ENCODE data around the gene SLC35E1.

Gene SLC35E1

GRCh38 chr19:16572332-16573211, at the start of gene SLC35E1:
TSS of gene SLC35E1 (minus strand) at chr19:16572415. CDS start at chr19:16572364, 51 bp downstream.
- DNase-seq, result peak; percentile 93 to 94

- no peak for DNase-seq
Measured at GRCh38 chr19:16621165-16621800, 49.1 kb upstream of the SLC35E1 start.

DNA sequence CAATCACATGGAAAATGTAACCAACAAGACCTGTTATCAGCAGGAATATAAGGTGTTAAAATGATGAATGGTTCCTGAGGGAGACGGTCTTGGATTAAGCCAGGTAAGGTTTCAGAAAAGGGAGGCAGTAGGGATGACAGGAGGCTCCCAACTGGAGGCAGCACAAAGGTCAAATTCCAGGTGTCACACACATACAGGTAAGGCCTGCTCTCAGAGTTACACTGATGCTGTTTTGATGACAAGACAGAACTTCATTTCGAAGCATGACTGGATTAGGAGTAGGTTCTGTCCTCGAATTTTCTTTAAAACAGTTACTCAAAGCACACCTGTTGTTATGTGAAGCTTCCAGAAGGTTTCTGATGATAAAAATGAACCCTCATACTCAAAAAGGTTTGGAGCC, 48.4 kb upstream of the SLC35E1 start:
- DNase-seq, result no peak

DNA sequence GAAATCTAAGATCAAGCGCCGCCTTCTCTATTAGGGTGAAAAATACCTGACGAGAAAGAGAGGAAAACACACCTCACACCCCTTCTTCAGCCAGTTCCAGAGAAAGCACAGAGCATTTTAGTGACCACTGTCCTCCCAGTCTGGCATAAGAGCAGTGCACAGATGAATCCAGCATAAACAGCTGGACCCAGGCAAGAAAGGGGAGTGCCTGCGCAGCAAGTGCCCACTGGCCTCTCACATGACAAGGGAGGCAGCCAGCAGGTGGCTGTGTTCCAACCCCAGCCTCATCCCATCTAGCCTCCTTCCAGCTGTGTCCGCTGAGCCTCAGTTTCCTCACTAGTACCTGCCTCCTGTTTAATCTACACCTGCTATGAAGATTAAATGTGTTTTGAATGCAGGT, 47.8 kb upstream of the SLC35E1 start:
- no peak for DNase-seq

DNA sequence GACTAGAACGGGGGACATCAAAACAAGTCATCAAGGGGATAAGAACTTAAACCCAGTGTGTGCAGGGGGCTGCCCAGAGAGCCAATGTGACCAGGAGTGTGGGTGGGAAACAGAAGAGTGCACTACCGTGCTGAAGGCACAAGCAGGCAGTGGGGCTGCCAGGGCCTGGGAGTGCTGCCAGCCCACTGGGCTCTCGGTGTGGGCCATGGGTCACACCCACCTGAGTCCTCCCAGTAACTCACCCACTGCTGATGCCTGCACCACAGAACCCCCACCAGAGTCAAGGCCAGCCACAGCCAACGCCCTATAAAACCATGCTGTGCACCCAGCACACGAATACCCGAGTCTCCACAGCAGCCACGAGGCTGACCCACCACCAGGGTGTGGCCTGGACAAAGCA, 47.2 kb upstream of the SLC35E1 start:
- no peak for DNase-seq

DNA sequence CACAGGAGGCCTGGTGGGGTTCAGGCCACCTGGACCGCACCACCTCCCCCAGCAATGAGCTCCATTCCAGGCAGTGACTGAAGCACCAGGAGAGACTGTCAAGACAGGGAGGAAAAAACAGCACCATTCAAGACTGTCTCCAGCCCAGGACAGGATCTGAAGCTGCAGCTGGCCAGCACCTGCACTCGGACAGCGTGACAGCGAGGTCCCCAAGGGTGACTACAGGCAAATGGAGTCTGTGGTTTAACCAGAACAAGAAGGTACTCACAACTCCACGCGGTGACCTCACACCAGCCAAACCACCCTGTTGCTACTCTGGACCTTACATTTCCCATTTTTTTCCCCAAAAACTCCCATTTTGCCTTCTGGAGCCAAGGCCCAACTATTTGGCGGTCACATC, 46.0 kb upstream of the SLC35E1 start:
- no peak for DNase-seq

GRCh38 chr19:16615808-16616207, 43.6 kb upstream of the SLC35E1 start:
- no peak for DNase-seq

DNA sequence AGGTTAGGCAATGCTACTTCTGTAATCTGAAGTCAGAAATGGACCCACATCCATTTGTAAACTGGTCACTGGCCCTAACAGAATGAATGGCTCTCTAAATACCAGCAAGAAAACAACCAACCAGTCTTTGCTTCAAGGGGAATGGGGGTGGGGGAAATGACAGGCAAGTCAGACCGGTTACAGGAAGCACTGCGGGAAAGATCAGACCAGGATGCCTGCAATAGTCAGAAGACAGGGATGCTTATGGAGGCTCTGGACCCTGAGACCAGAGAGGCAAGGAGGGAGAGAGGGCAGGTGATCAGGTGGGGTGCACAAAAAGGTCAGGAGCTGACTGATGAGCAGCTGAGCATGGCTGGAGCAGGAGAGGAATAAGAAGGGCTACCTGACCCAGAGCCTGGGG, 42.7 kb upstream of the SLC35E1 start:
- DNase-seq, result no peak

DNA sequence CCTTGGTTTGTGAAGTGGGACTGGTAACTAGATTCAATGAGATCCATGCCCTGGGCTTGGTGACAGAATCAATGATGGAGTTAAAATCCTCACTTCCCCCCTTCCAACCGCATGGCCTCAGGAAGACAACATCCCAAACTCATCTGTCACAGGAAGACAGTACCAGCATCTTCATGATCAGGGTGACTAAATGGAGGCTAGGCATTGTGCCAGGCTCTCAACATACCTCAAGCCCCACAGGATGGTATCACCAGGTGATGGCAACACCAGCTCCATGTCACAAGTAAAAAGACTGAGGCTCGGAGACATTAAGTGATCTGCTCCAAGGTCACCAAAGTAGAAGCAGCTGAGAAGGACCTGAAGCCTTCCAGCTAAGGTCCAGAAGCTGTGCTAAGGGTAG, 41.6 kb upstream of the SLC35E1 start:
- DNase-seq, result no peak

GRCh38 chr19:16612636-16613035, 40.4 kb upstream of the SLC35E1 start:
- DNase-seq, result no peak

- DNase-seq, result no peak
Measured at GRCh38 chr19:16611121-16611520, 38.9 kb upstream of the SLC35E1 start.

DNA sequence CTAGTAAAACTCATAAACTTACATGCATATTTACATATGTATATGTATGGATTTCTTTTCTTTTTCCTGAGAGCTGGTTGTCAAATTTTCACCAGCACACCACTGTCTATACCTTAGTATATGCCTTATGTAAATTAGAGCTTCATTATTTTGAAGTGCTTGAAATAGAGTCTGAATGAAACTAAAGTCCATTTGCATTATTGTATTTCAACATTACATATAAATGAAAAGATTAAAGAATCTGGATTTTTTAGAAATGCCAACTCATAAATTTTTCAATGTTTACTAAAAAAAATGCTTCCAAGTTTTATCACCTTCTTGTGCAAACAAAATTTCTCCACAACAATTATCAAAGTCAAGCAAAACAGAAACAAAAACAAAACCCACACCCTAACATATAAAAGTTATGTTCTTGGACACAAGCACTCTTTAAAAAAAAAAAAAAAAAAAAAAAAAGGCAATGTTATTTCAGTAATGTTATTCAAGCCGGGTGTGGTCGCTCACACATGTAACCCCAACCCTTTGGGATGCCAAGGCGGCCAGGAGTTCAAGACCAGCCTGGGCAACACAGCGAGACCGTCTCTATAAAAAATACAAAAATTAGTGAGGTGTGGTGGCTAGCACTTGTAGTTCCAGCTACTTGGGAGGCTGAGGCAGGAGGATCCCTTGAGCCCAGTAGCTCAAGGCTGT, 37.4 kb upstream of the SLC35E1 start:
- no peak for DNase-seq

DNA sequence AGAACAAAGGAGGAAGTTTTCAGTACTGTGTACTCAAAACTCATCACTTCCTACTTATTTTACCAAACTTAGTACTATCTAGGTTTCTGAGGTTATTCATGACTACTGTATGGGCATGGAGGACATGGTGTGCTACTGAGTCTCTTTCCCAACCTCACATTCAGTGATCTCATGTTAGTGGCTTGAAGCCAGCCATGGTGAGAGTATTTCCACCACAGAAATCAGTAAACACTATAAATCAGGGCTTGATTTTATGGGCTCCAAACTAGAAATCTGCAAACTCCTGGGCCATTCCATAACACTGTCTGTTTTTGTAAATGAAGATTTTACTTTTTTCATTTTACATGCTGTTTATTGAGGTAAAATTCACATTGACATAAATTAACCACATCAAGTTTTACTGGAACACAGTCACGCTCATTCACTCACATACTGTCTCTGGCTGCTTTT, 36.1 kb upstream of the SLC35E1 start:
- DNase-seq, result no peak

DNA sequence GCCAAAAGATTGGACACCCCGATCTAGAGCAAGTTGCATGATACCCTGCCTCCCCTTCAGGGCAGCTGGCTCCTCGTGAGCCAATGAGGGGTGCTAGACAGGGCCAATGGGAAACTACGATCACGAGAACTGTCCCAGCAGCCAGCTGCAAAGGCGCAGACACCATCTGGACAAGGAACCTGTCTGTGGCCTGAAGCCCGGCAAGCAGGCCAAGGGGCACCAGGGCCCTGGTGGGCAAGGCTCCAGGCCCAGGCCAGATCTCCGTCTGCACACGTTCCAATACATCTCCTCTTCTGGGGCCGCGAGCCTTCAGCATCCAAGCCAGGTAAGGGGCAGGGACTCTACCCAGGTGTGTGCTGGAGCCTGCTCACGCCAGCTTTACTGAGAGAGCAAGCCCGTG, 35.6 kb upstream of the SLC35E1 start:
- no peak for DNase-seq

GRCh38 chr19:16605553-16605994, 33.4 kb upstream of the SLC35E1 start:
- no peak for DNase-seq

DNA sequence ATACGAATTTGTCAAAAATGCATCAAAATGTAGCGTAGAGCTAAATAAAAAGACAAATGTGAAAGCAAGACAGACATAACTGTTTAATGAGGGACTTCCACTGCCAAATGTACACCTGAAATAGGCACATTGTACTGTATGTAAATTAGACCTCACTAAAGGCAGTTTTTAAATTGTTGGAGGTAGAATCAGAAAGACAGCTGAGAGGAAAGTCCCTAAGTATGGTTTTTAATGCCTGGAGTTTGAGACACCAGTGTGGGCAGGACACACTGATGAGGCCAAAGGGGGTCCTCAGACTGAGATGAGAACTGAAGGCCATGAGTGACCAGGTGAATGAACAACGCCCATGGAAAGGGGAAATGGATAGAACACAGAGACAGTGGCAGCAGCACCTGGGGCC, 32.9 kb upstream of the SLC35E1 start:
- no peak for DNase-seq

DNA sequence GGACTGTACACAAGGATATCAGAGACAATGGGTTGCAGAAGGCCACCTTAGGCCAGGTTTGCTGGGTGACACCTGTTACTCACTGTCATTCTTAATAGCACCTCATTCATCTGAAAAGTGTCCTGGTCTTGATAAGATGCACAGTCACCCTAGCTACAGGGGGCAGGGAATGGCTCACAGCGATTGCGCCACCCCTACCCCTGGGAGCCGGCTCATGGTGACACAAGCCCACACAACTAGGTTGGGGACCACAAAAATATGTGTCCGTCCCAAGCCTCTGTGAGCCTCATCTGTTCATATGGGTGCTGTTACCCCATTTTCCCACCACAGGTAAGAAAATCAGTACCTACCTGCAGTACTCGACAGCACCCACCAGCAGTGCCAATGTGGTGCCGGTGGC, 32.4 kb upstream of the SLC35E1 start:
- DNase-seq, result no peak

DNA sequence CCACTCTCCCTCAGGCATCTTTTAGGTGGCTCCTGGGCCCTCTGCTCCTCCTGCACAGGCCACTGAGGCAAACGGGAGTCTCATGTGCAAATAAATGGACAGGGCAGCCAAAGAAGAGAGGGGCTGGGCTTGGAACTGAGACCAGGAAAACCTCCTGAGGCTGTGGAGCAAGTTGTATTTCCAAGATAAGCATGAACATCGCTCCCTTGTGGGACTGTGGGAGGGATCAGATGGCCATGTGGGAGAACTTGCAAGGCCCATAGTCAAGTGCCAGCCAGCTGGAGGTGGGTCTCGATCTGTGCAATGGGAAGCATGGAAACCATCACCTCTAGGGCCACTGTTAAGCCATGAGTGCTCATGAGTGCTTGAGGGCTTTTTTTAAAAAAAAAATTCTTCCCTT, 30.9 kb upstream of the SLC35E1 start:
- no peak for DNase-seq

DNA sequence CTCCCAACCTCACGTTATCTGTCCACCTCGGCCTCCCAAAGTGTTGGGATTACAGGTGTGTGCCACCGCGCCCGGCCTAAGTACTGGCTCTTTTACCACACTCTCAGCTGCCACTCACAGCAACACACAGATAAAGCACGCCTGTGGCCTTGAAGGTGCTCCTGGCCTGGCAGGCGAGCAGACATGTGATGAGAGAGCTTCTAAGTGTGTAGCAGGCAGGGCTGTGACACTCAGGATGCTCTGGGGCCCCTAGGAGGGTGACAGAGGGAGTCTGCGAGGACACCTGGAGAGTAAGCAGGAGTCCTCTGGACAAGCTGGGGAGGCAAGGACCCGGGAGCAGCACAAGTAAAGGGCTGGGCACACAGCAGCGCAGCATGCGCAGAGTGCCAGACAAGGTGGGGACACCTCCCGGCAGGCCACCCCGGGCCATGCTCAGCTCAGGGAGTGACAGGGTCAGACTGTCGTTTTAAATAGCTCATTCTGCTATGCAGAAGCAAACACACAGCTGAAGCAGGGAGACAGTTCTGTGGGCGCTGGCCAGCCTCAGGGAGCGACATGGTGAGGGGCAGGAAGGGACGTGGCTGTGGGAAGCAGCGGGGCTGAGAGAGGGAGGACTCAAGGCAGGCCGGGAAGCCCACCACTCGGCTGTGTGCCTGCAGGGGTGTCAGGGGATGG, 29.3 kb upstream of the SLC35E1 start:
- DNase-seq, result no peak

- DNase-seq, result no peak
Measured at GRCh38 chr19:16600824-16601223, 28.6 kb upstream of the SLC35E1 start.

GRCh38 chr19:16599655-16600346, 27.6 kb upstream of the SLC35E1 start:
- DNase-seq, result no peak

DNA sequence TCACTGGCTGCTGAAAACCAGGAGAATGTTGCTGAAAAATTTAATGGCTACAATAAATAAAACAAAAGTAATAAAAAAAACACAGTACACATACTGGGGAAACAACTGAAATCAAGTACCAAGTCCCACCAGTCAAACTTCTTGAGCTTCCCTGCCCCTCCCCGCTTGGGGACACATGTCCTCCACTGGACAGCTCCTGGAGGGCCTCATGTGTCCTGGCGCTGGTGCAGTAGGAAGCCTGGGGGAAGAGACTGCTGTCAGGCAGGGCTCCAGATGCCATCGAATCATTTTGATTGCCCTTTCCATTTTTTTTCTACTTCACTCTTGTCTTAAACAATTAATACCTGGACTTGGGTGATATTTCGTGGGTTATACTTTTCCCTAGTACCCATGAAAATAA, 26.6 kb upstream of the SLC35E1 start:
- no peak for DNase-seq
